ENCODE data around the gene RNF43.

- TF ChIP-seq CTCF (IDR thresholded peaks at IDR 0.05 in 2 of 3, conservative IDR thresholded peaks at IDR 0.05 in 1 of 3; ENCODE audit: borderline replicate concordance in 1 of 3, insufficient read depth in 1 of 3, low read depth in 2 of 3, low read length in 2 of 3) = no peak
- no peak for TF ChIP-seq POLR2AphosphoS5 (IDR thresholded peaks at IDR 0.05; ENCODE audit: low read depth, low read length)
- TF ChIP-seq YY1 (IDR thresholded peaks at IDR 0.05; ENCODE audit: extremely low read depth, insufficient replicate concordance, low read depth, low read length) = no peak
- no peak for TF ChIP-seq MAX (IDR thresholded peaks at IDR 0.05)
- TF ChIP-seq ZFX (IDR thresholded peaks at IDR 0.05) = no peak
- no peak for TF ChIP-seq ZNF274 (IDR thresholded peaks at IDR 0.05; ENCODE audit: low read depth, low read length)
- no peak for TF ChIP-seq REST (IDR thresholded peaks at IDR 0.05; ENCODE audit: low read depth)
Measured at GRCh38 chr17:58412064-58412703, 5.2 kb downstream of the RNF43 start.
